A549 (cell line): ENCODE results near the gene PCDHGA9.

Experiments
- BHLHE40 ChIP-seq: IDR thresholded peaks from 2 replicates; pipeline ENCODE4 v1.6.1; 2012; ENCODE audit warnings: low read depth, low read length, inconsistent platforms
- EP300 ChIP-seq, 2 experiments: fragments of >200 bp; sonication (Bioruptor Twin); formaldehyde crosslinking; IDR thresholded peaks; 2 replicates in 1 of 2; 3 replicates in 1 of 2; pipeline ENCODE4 v1.6.1; 2016 to 2017
- POLR2A ChIP-seq: IDR thresholded peaks from 2 replicates; pipeline ENCODE4 v1.6.1; 2012; ENCODE audit warnings: mild to moderate bottlenecking, low read length
- ZFP36 ChIP-seq: fragments of 450-650 bp; IDR thresholded peaks from 2 replicates; pipeline ENCODE4 v1.6.1; 2014; ENCODE audit warnings: borderline replicate concordance; ENCODE audit not compliant: partially characterized antibody
- TF ChIP-seq, protein P1 (sequence below): fragments of 450-650 bp; IDR thresholded peaks from 2 replicates; pipeline ENCODE4 v1.6.1; 2014; ENCODE audit warnings: antibody characterized with exemption
- TF ChIP-seq, protein P2 (sequence below): fragments of >200 bp; sonication (Bioruptor Twin); formaldehyde crosslinking; IDR thresholded peaks from 3 replicates; pipeline ENCODE4 v1.5.1; 2016
- TF ChIP-seq, protein P3 (sequence below): IDR thresholded peaks from 2 replicates; pipeline ENCODE4 v1.6.1; 2012
- TF ChIP-seq, protein P4 (sequence below): fragments of 200-600 bp; sonication (generic); IDR thresholded peaks from 2 replicates; pipeline ENCODE4 v1.6.1; 2016; ENCODE audit warnings: antibody characterized with exemption, mild to moderate bottlenecking, moderate library complexity

DNA sequence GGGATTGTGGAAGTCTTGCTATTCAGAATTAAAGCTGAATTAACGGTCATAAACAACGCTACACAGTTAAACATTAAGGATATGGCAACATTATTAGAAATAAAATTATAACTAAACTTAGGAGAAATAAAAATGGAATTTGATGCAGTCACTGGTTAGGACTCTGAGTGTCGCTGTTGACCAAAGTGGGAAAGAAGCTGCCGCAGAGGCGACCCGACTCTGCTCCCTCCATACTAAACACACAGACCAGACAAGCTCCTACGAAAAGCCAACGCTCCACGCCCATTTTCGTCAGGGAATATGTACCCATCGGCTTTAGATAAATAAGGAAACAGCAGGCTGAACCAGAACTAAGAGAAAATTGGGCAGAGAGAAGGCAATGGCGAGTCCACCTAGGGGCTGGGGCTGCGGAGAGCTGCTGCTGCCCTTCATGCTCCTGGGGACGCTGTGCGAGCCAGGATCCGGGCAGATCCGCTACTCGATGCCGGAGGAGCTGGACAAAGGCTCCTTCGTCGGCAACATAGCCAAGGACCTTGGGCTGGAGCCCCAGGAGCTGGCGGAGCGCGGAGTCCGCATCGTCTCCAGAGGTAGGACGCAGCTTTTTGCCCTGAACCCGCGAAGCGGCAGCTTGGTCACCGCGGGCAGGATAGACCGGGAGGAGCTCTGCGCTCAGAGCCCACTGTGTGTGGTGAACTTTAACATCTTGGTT lies 38.5 kb upstream of the PCDHGA9 start, which contains the start of gene PCDHGA5:
- TF ChIP-seq, protein P1, sequence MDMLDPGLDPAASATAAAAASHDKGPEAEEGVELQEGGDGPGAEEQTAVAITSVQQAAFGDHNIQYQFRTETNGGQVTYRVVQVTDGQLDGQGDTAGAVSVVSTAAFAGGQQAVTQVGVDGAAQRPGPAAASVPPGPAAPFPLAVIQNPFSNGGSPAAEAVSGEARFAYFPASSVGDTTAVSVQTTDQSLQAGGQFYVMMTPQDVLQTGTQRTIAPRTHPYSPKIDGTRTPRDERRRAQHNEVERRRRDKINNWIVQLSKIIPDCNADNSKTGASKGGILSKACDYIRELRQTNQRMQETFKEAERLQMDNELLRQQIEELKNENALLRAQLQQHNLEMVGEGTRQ, result no peak
- TF ChIP-seq BHLHE40 (no peak), ZFP36 (no peak), EP300 (IDR thresholded peaks at IDR 0.05) (no peak), POLR2A (no peak)
- TF ChIP-seq, protein P2, sequence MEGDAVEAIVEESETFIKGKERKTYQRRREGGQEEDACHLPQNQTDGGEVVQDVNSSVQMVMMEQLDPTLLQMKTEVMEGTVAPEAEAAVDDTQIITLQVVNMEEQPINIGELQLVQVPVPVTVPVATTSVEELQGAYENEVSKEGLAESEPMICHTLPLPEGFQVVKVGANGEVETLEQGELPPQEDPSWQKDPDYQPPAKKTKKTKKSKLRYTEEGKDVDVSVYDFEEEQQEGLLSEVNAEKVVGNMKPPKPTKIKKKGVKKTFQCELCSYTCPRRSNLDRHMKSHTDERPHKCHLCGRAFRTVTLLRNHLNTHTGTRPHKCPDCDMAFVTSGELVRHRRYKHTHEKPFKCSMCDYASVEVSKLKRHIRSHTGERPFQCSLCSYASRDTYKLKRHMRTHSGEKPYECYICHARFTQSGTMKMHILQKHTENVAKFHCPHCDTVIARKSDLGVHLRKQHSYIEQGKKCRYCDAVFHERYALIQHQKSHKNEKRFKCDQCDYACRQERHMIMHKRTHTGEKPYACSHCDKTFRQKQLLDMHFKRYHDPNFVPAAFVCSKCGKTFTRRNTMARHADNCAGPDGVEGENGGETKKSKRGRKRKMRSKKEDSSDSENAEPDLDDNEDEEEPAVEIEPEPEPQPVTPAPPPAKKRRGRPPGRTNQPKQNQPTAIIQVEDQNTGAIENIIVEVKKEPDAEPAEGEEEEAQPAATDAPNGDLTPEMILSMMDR, result peak; percentile 27; the same call in 2 of the 3 replicates
- TF ChIP-seq, protein P3, sequence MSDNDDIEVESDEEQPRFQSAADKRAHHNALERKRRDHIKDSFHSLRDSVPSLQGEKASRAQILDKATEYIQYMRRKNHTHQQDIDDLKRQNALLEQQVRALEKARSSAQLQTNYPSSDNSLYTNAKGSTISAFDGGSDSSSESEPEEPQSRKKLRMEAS, result no peak
- TF ChIP-seq, protein P4, sequence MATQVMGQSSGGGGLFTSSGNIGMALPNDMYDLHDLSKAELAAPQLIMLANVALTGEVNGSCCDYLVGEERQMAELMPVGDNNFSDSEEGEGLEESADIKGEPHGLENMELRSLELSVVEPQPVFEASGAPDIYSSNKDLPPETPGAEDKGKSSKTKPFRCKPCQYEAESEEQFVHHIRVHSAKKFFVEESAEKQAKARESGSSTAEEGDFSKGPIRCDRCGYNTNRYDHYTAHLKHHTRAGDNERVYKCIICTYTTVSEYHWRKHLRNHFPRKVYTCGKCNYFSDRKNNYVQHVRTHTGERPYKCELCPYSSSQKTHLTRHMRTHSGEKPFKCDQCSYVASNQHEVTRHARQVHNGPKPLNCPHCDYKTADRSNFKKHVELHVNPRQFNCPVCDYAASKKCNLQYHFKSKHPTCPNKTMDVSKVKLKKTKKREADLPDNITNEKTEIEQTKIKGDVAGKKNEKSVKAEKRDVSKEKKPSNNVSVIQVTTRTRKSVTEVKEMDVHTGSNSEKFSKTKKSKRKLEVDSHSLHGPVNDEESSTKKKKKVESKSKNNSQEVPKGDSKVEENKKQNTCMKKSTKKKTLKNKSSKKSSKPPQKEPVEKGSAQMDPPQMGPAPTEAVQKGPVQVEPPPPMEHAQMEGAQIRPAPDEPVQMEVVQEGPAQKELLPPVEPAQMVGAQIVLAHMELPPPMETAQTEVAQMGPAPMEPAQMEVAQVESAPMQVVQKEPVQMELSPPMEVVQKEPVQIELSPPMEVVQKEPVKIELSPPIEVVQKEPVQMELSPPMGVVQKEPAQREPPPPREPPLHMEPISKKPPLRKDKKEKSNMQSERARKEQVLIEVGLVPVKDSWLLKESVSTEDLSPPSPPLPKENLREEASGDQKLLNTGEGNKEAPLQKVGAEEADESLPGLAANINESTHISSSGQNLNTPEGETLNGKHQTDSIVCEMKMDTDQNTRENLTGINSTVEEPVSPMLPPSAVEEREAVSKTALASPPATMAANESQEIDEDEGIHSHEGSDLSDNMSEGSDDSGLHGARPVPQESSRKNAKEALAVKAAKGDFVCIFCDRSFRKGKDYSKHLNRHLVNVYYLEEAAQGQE, result no peak
